HG03575 (cell line): ENCODE measurements around the gene VPS13C.

Source experiments
- ATAC-seq: cut with Tn5 transposase; IDR thresholded peaks from one replicate; pipeline ENCODE4 v1.9.1; 2021; ENCODE audit not compliant: unreplicated experiment, insufficient number of reproducible peaks, low FRiP score; ENCODE audit errors: extremely low read depth

Gene VPS13C

DNA sequence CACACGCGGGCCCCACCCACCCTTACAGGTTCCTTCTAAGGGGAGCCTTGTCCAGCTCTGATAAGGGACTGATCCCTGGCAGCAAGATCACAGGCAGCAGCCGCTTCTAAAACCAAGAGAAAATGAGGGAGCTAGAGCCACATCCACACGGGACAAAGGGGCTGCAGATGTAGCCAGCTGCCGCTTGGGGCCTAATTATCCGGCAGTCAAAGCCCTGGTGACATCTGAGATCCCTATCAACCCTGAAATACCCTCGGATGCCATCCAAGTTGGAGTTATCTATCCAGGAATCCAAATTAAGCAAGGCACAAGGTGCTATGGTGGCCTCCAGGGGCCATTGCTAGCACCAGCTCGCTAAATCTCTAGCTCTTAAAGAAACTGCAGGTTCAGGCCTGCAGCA is 248.3 kb downstream of the VPS13C start:
- ATAC-seq: no peak

DNA sequence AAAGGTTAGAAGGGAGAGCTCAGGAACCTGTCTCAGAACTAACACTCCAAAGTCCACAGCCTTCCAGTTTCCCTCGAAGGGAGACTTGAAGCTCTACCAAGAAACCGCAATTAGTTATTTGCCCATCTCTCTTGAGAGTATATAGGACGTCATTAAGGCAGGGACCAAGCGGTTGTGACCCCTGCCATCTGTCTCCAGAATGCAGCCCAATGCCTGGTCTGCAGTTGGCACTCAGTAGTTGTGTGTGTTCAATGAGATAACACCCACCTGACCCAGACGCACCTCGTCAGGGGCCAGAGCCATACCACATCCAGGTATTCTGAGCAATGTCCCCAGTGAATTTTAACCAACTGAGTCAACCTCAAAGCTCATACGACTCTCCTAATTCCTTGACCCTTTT is 251.0 kb downstream of the VPS13C start:
- ATAC-seq: no peak

DNA sequence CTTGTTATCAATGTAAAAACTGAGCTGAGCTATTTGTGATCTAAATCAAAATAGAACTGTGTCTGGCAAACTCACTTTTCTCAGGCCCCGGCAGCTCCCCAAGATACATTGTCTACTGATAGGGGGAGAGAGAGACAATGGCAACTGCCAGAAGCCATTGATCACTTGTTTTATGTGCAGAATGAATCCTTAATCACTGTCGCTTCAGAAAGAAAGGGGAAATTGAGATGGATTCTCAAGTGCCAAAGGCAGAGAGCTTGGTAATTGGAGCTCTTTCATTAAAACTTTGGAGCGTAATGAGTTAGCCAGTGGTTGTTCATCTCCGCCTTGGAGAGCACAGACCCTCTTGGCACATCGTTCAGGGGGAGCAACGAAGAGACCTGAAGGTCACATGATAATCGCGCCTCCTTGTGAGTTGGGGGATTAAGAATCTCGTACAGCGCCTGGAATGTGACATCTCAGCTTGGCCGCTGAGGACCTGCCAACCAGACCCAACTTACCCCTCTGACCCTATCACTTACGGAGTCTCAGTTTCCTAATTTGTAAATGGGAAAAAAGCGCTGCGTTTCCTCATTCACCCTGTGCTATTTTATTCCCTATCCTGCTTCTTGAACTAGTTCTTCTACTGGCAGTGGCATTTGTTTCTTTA is 252.8 kb downstream of the VPS13C start:
- ATAC-seq: no peak
